Measurements from ENCODE around the gene ST7L. TPM values are rescaled to one million over a fixed set of nuclear protein-coding genes. Genes with fewer than 3 reads are reported as not detected.

ST7L gene
- total and polyA plus RNA-seq, 2 of the 4 experiments (the other 2 are of a cell fraction): 7.7 to 14.7 TPM

GRCh38 chr1:112515311-112516009, 103.5 kb downstream of the ST7L start:
- TF ChIP-seq FOS (IDR thresholded peaks at IDR 0.05; ENCODE audit: low read depth, low read length) (peak; percentile 52; the same call in 1 of the 2 replicates), RCOR1 (IDR thresholded peaks at IDR 0.05; ENCODE audit: insufficient replicate concordance, low read length) (peak; percentile 42), MAZ (IDR thresholded peaks at IDR 0.05; ENCODE audit: borderline replicate concordance, low read depth, low read length) (no peak)
- no peak overlapping the region for H2AFZ ChIP-seq (replicated peaks; ENCODE audit: low read length, poor library complexity)
- BruUV-seq (replicated peaks): no TSS peak
- in situ Hi-C loops (cut with MboI; ENCODE audit: low sequenced_read_pairs) (no loop called here), dilution Hi-C loops (cut with HindIII; ENCODE audit: low sequenced_read_pairs, unreplicated experiment) (no loop called here), intact Hi-C loops (cut with micrococcal nuclease) (loop anchor here (5.0 kb wide), 1 partner anchor 192 kb away; the partner anchor contains the start of gene RHOC)
- peak; percentile 83 for DNase-seq
- H3K27me3 ChIP-seq (ENCODE audit: control insufficient read depth, insufficient read depth, low read length): peaks cover 6% of the 10 kb centered on the region
- no peak overlapping the region for H2BK15ac ChIP-seq (ENCODE audit: low read depth, low read length)
- peak overlapping the region; percentile 30; the same call in 1 of the 2 replicates for H2BK120ac ChIP-seq (ENCODE audit: low read depth, low read length)
- H3K9me1 ChIP-seq (ENCODE audit: insufficient read depth, low read length): peaks cover 27% of the 10 kb centered on the region
- H3K4me3 ChIP-seq (ENCODE audit: insufficient read depth, low read depth, low read length): no peak overlapping the region
- ChIA-PET POLR2A (ENCODE audit: unreplicated experiment) (no interaction called here), CTCF (interaction anchor here (0.9 to 1.7 kb wide), 2 partner anchors 14 to 103 kb away, joined by 3 to 7 read pairs; partner anchors contain the start of gene ST7L)
- no peaks in the 10 kb centered on the region for H3K9me3 ChIP-seq (ENCODE audit: control insufficient read depth, insufficient read depth, low read length)
- H3K9ac ChIP-seq (ENCODE audit: low read depth, low read length): no peak overlapping the region
- H3K18ac ChIP-seq (ENCODE audit: low read depth, low read length): peak overlapping the region; percentile 86; the same call in 1 of the 2 replicates
- H2AK5ac ChIP-seq (ENCODE audit: low read depth, low read length): peak overlapping the region; percentile 40; the same call in 1 of the 2 replicates
- WGBS, 2 experiments (ENCODE audit: extremely low coverage in 2 of 2, insufficient read length in 1 of 2): no CpG with 5 or more reads among the region's 2 CpGs
- peak overlapping the region; percentile 65; the same call in 1 of the 2 replicates for H3K4me2 ChIP-seq (ENCODE audit: low read depth, low read length)
- H3K4me1 ChIP-seq (ENCODE audit: control insufficient read depth, insufficient read depth, low read length): peaks cover 31% of the 10 kb centered on the region
- ATAC-seq (ENCODE audit: low read depth): peak; percentile 69
- H4K8ac ChIP-seq (ENCODE audit: low read depth in 2 of 2, low read length in 2 of 2): no peak overlapping the region
- H3K36me3 ChIP-seq (ENCODE audit: control insufficient read depth, insufficient read depth, low read length): peaks cover 5% of the 10 kb centered on the region; the same call in 1 of the 2 replicates
- no peak overlapping the region for H3K56ac ChIP-seq (ENCODE audit: extremely low read depth, insufficient read depth, low read length)
- peak overlapping the region; percentile 38 for H2AK9ac ChIP-seq (replicated peaks; ENCODE audit: low read depth, low read length, poor library complexity)
- no peak overlapping the region for H4K5ac ChIP-seq (ENCODE audit: low read depth, low read length)
- peaks cover 23% of the 10 kb centered on the region for H4K20me1 ChIP-seq (ENCODE audit: insufficient read depth, low read length)
- H3K79me1 ChIP-seq (ENCODE audit: low read depth in 1 of 2, low read length in 2 of 2): no peaks in the 10 kb centered on the region
- 0 out of 2 replicates have a peak overlapping the region, but pooled peaks have one; percentile 48 for H4K91ac ChIP-seq (ENCODE audit: insufficient read depth, low read depth, low read length)
- no peak overlapping the region for H3K4ac ChIP-seq (ENCODE audit: low read depth, low read length)
- peak overlapping the region; percentile 87; the same call in 1 of the 2 replicates for H3K27ac ChIP-seq (ENCODE audit: insufficient read depth, low read length)
- H2BK20ac ChIP-seq (ENCODE audit: low read depth, low read length): no peak overlapping the region
- peak overlapping the region; percentile 49 for H2BK5ac ChIP-seq (ENCODE audit: low read depth, low read length, poor library complexity, severe bottlenecking)
- no peak overlapping the region for H3K23ac ChIP-seq (ENCODE audit: low read depth, low read length)
- H3K14ac ChIP-seq (replicated peaks; ENCODE audit: low read depth, low read length): no peak overlapping the region; the same call in 1 of the 2 replicates

Data from IMR-90 (cell line).